OCI-LY7 (cell line): ENCODE measurements around the gene MTUS2. TPM values are rescaled to one million over a fixed set of nuclear protein-coding genes. Genes with fewer than 3 reads are reported as not detected.

Source experiments
- BruUV-seq: library from RNA; stranded (reverse); fragments of 400-500 nt; replicated peaks from 2 replicates; lab custom pipeline; 2021; lab: Mats Ljungman, UMichigan
- CTCF ChIA-PET: fragments of 300-600 bp; sonication (Branson Sonifier 250); formaldehyde crosslinking; loops from one replicate; lab custom pipeline; 2022; ENCODE audit warnings: antibody characterized with exemption; ENCODE audit not compliant: unreplicated experiment; lab: Charles Lee
- POLR2A ChIA-PET: fragments of 300-600 bp; sonication (Branson Sonifier 250); formaldehyde crosslinking; loops from one replicate; lab custom pipeline; 2022; ENCODE audit warnings: antibody characterized with exemption; lab: Charles Lee
- DNase-seq: peaks from one replicate; pipeline ENCODE4 v3.0.0-alpha.2; 2015; ENCODE audit warnings: low spot score
- H2AFZ ChIP-seq: fragments of 200-600 bp; sonication (generic), shearing (Covaris generic); 2 replicates; pipeline ENCODE4 v1.6.1; 2014; ENCODE audit warnings: mild to moderate bottlenecking, antibody characterized with exemption, low read length, moderate library complexity
- H3K27ac ChIP-seq: fragments of 200-600 bp; sonication (generic); 2 replicates; pipeline ENCODE4 v1.5.1; 2014; ENCODE audit warnings: mixed run types, low read depth, mild to moderate bottlenecking, moderate library complexity, low read length, inconsistent platforms; ENCODE audit not compliant: poor library complexity, severe bottlenecking
- H3K36me3 ChIP-seq: fragments of 200-600 bp; sonication (generic); 2 replicates; pipeline ENCODE4 v1.6.1; 2014; ENCODE audit warnings: mild to moderate bottlenecking, antibody characterized with exemption, low read length, moderate library complexity, mixed read lengths; ENCODE audit not compliant: insufficient read depth
- H3K4me1 ChIP-seq: fragments of 200-600 bp; sonication (generic); 2 replicates; pipeline ENCODE4 v1.5.1; 2014; ENCODE audit warnings: mild to moderate bottlenecking, low read length; ENCODE audit not compliant: insufficient read depth, poor library complexity, severe bottlenecking
- H3K4me2 ChIP-seq: fragments of 200-600 bp; sonication (generic); 2 replicates; pipeline ENCODE4 v1.6.1; 2014; ENCODE audit warnings: mild to moderate bottlenecking, low read length
- H3K4me3 ChIP-seq: fragments of 200-600 bp; sonication (generic); 2 replicates; pipeline ENCODE4 v1.5.1; 2014; ENCODE audit warnings: mild to moderate bottlenecking, low read depth, low read length; ENCODE audit not compliant: poor library complexity, severe bottlenecking
- H3K79me2 ChIP-seq: fragments of 200-600 bp; sonication (generic); 2 replicates; pipeline ENCODE4 v1.6.1; 2016; ENCODE audit warnings: low read depth, mild to moderate bottlenecking, low read length, moderate library complexity, mixed read lengths; ENCODE audit not compliant: insufficient read depth
- H3K9me2 ChIP-seq: fragments of 200-600 bp; sonication (generic); 2 replicates; pipeline ENCODE4 v1.6.1; 2016; ENCODE audit warnings: mild to moderate bottlenecking, low read length, mixed read lengths; ENCODE audit not compliant: insufficient read depth
- H3K9me3 ChIP-seq: fragments of 200-600 bp; sonication (generic); 2 replicates; pipeline ENCODE4 v1.6.1; 2014; ENCODE audit warnings: mild to moderate bottlenecking, mixed run types, low read length, mixed read lengths
- H4K20me1 ChIP-seq: fragments of 200-600 bp; sonication (generic); 2 replicates; pipeline ENCODE4 v1.6.1; 2014; ENCODE audit warnings: mild to moderate bottlenecking, antibody characterized with exemption, low read length, moderate library complexity, mixed read lengths; ENCODE audit not compliant: insufficient read depth
- CTCF ChIP-seq: fragments of 200-600 bp; sonication (generic); conservative IDR thresholded peaks from 2 replicates; pipeline ENCODE4 v1.5.1; 2014; ENCODE audit warnings: mild to moderate bottlenecking, antibody characterized with exemption, low read length, moderate library complexity, mixed read lengths
- EZH2phosphoT487 ChIP-seq: fragments of 200-600 bp; sonication (generic); IDR thresholded peaks from 2 replicates; pipeline ENCODE4 v1.6.1; 2018; ENCODE audit warnings: low read depth, borderline replicate concordance, mild to moderate bottlenecking, mixed run types, antibody characterized with exemption, low read length, moderate library complexity, mixed read lengths
- intact Hi-C: fragments of 100-400 bp; cut with micrococcal nuclease; formaldehyde crosslinking; loops from one replicate; pipeline ENCODE4 v1.10.0; 2022; ENCODE audit not compliant: unreplicated experiment
- total RNA-seq, 2 experiments: library from RNA; depleted of rRNA in 1 of 2; stranded (reverse); fragments of >200 nt in 1 of 2; shearing (Covaris generic) in 1 of 2; gene quantifications; 2 replicates each; pipeline ENCODE4 v1.2.3, GENCODE V29; 2014 to 2022

The MTUS2 gene
- total RNA-seq, 2 experiments from 2014 or later: 0.16 to 9.8 TPM

DNA sequence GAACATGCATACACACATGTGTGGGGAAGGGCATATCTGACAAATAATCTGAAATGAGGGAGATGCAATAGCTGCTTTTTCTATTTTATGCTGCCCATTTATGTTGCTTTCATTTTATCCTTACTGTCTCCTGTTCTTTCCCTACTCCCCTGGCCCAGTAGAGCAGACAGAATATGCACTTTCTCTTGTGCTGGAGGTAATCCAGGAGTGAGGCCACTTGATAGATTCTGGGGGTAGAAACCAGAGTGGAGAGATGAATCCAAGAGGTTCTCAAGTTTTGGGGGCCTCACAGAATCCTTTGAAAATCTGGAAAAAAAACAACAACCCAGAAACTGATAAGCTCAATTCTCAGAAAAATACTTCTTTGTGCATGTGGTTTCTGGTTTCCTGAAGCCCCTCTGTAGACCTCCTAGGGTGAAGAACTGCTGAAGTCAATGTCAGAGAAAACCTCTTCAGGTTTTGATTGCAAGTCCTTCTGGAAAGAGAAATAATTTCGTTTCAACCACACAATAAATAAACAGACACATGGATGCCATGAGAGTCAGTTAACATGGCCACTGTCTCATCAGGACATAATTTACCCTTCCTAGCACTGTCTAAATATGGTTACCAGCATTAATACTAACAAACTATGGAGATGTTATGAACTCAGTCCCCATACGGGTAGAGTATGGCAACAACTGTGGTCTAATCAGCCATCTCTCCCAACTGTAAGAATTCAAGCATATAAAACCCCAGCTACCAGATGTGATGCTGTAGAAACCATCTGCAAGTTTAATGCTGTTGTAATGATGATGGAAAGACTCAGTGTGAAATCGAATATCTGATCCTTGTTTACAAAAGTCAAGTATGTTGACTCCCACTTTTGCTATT lies 419.8 kb downstream of the MTUS2 start:
- ChIA-PET CTCF (no interaction called here), POLR2A (interaction anchor here (0.6 to 0.7 kb wide), 2 partner anchors 13 to 117 kb away, joined by 3 read pairs; no protein-coding TSS in a partner anchor)
- Histone ChIP-seq H3K79me2 (no peaks in the 10 kb centered on the region), H3K27ac (no peak overlapping the region), H3K9me3 (no peaks in the 10 kb centered on the region), H2AFZ (no peak overlapping the region), H3K36me3 (no peaks in the 10 kb centered on the region), H3K4me2 (no peak overlapping the region), H3K4me1 (no peaks in the 10 kb centered on the region), H3K4me3 (no peak overlapping the region), H3K9me2 (no peaks in the 10 kb centered on the region), H4K20me1 (no peaks in the 10 kb centered on the region)
- intact Hi-C loops: no loop called here
- no TSS peak for BruUV-seq
- TF ChIP-seq CTCF (no peak), EZH2phosphoT487 (no peak)
- no peak for DNase-seq

- H3K27ac ChIP-seq: no peak overlapping the region
- H4K20me1 ChIP-seq: no peaks in the 10 kb centered on the region
- H3K4me2 ChIP-seq: no peak overlapping the region
- H3K9me2 ChIP-seq: no peaks in the 10 kb centered on the region
- H3K4me1 ChIP-seq: no peaks in the 10 kb centered on the region
- no peaks in the 10 kb centered on the region for H3K36me3 ChIP-seq
- no peaks in the 10 kb centered on the region for H3K9me3 ChIP-seq
- H3K4me3 ChIP-seq: no peak overlapping the region
- no peak for TF ChIP-seq EZH2phosphoT487
- no peak for TF ChIP-seq CTCF
- POLR2A ChIA-PET: interaction anchor here (0.6 to 1.2 kb wide), 2 partner anchors 14 to 458 kb away, joined by 3 to 6 read pairs; no protein-coding TSS in a partner anchor
- no peak for DNase-seq
- CTCF ChIA-PET: no interaction called here
- no peaks in the 10 kb centered on the region for H3K79me2 ChIP-seq
- intact Hi-C loops: no loop called here
- H2AFZ ChIP-seq: no peak overlapping the region
- BruUV-seq: no TSS peak
Observed at GRCh38 chr13:29254626-29255370, 434.7 kb downstream of the MTUS2 start.
